ENCODE measurements around the gene ATE1. TPM values are rescaled to one million over a fixed set of nuclear protein-coding genes. Genes with fewer than 3 reads are reported as not detected.
"Not testable (repeated sequence)": the region's sequence is repeated elsewhere in the genome, so short reads cannot be mapped to it uniquely, and the experiment has no call there.

ATE1 gene
- total and polyA plus RNA-seq, 9 donors, result 8.9 to 36.6 (median 31.2) TPM

- 87 to 93% (median 88%) methylated on average over 2 of the region's 2 CpGs for WGBS, 3 donors
- Histone ChIP-seq H3K9me3 (no peaks in the 10 kb centered on the region), H3K36me3 (no peaks in the 10 kb centered on the region), H3K27me3 (no peaks in the 10 kb centered on the region), H3K27ac (no peak overlapping the region), H3K4me1 (ENCODE audit: insufficient read depth) (no peaks in the 10 kb centered on the region), H3K4me3 (no peak overlapping the region)
- no peak for DNase-seq
- TF ChIP-seq EP300 (IDR thresholded peaks at IDR 0.05) (no peak), CTCF (IDR thresholded peaks at IDR 0.05) (no peak), POLR2A (IDR thresholded peaks at IDR 0.05) (no peak)
- intact Hi-C loops (cut with DNase I), result no loop called here
These were observed 97.7 kb downstream of the ATE1 start for GRCh38 chr10:121830101-121830500.

GRCh38 chr10:121828045-121828444 lies 99.8 kb downstream of the ATE1 start:
- Histone ChIP-seq H3K27me3 (no peaks in the 10 kb centered on the region), H3K4me1 (ENCODE audit: insufficient read depth) (no peaks in the 10 kb centered on the region), H3K27ac (no peak overlapping the region), H3K36me3 (no peaks in the 10 kb centered on the region), H3K9me3 (no peaks in the 10 kb centered on the region), H3K4me3 (no peak overlapping the region)
- intact Hi-C loops (cut with DNase I), result no loop called here
- WGBS, 3 donors, result 91 to 92% (median 91%) methylated on average over 5 of the region's 5 CpGs
- no peak for DNase-seq
- TF ChIP-seq POLR2A (IDR thresholded peaks at IDR 0.05), result no peak
- TF ChIP-seq CTCF (IDR thresholded peaks at IDR 0.05), result no peak
- TF ChIP-seq EP300 (IDR thresholded peaks at IDR 0.05), result no peak

- intact Hi-C loops (cut with DNase I); H3K36me3 ChIP-seq; H3K4me3 ChIP-seq; H3K27me3 ChIP-seq; DNase-seq; H3K4me1 ChIP-seq (ENCODE audit: insufficient read depth); H3K27ac ChIP-seq; H3K9me3 ChIP-seq: not testable (repeated sequence)
- WGBS, 3 donors, result 99% methylated on average over 5 of the region's 5 CpGs
These were observed 101.1 kb downstream of the ATE1 start for GRCh38 chr10:121826773-121827172.

- Histone ChIP-seq H3K36me3 (no peaks in the 10 kb centered on the region), H3K4me1 (ENCODE audit: insufficient read depth) (no peaks in the 10 kb centered on the region), H3K27me3 (no peaks in the 10 kb centered on the region), H3K9me3 (no peaks in the 10 kb centered on the region), H3K27ac (no peak overlapping the region), H3K4me3 (no peak overlapping the region)
- WGBS, 3 donors, result 70 to 74% (median 72%) methylated on average over 5 of the region's 5 CpGs
- DNase-seq, result no peak
- no peak for TF ChIP-seq POLR2A (IDR thresholded peaks at IDR 0.05)
- TF ChIP-seq CTCF (IDR thresholded peaks at IDR 0.05), result no peak
- TF ChIP-seq EP300 (IDR thresholded peaks at IDR 0.05), result no peak
- intact Hi-C loops (cut with DNase I), result no loop called here
These were observed 103.8 kb downstream of the ATE1 start for GRCh38 chr10:121823993-121824463.

GRCh38 chr10:121822724-121823123 lies 105.1 kb downstream of the ATE1 start:
- 86 to 96% (median 90%) methylated on average over 3 of the region's 3 CpGs for WGBS, 3 donors
- H3K36me3 ChIP-seq, result no peaks in the 10 kb centered on the region
- no peaks in the 10 kb centered on the region for H3K9me3 ChIP-seq
- H3K4me3 ChIP-seq, result no peak overlapping the region
- H3K4me1 ChIP-seq (ENCODE audit: insufficient read depth), result no peaks in the 10 kb centered on the region
- H3K27ac ChIP-seq, result no peak overlapping the region
- TF ChIP-seq POLR2A (IDR thresholded peaks at IDR 0.05), result no peak
- no peak for TF ChIP-seq CTCF (IDR thresholded peaks at IDR 0.05)
- no peak for TF ChIP-seq EP300 (IDR thresholded peaks at IDR 0.05)
- intact Hi-C loops (cut with DNase I), result no loop called here
- H3K27me3 ChIP-seq, result no peaks in the 10 kb centered on the region
- no peak for DNase-seq
